Tibial nerve (tissue), 4 donors: Measurements from ENCODE around the gene NAMPT. TPM values are rescaled to one million over a fixed set of nuclear protein-coding genes. Genes with fewer than 3 reads are reported as not detected.

Source experiments
- DNase-seq, 2 donors: peaks; one replicate each; pipeline ENCODE4 v3.0.0-alpha.2; 2019; ENCODE audit warnings: low spot score in 2 of 2
- H3K27ac ChIP-seq, 4 donors: fragments of 200-600 bp; sonication (generic) in 3 of 4; one replicate each; pipeline ENCODE4 v1.5.1; 2017 to 2019; ENCODE audit warnings: mild to moderate bottlenecking in 1 of 4
- H3K27me3 ChIP-seq, 2 donors: fragments of 200-600 bp; sonication (generic) in 1 of 2; one replicate each; pipeline versions ENCODE4 v1.5.1 to v1.6.0; 2017 to 2019
- H3K36me3 ChIP-seq, 3 donors: fragments of 200-600 bp; sonication (generic); one replicate each; pipeline ENCODE4 v1.5.1; 2018 to 2019
- H3K4me1 ChIP-seq, 4 donors: fragments of 200-600 bp; sonication (generic) in 3 of 4; one replicate each; pipeline ENCODE4 v1.5.1; 2017 to 2019
- H3K4me3 ChIP-seq, 4 donors: fragments of 200-600 bp; sonication (generic) in 3 of 4; one replicate each; pipeline ENCODE4 v1.5.1; 2017 to 2019; ENCODE audit warnings: mild to moderate bottlenecking in 1 of 4, moderate library complexity in 1 of 4
- H3K9me3 ChIP-seq, 4 donors: fragments of 200-600 bp; sonication (generic) in 3 of 4; one replicate each; pipeline ENCODE4 v1.5.1; 2017 to 2019
- CTCF ChIP-seq, 5 experiments: fragments of 200-600 bp in 3 of 5; fragments of 450-650 bp in 2 of 5; sonication (generic) in 3 of 5; IDR thresholded peaks; one replicate each; pipeline ENCODE4 v1.5.1; 2016 to 2019; ENCODE audit warnings: antibody characterized with exemption in 5 of 5, mild to moderate bottlenecking in 3 of 5, moderate library complexity in 2 of 5
- EP300 ChIP-seq, 2 donors: sonication (generic); formaldehyde crosslinking; IDR thresholded peaks; one replicate each; pipeline ENCODE4 v1.6.1; 2017; ENCODE audit warnings: antibody characterized with exemption in 2 of 2, mild to moderate bottlenecking in 1 of 2
- POLR2A ChIP-seq, 2 donors: fragments of 450-650 bp; IDR thresholded peaks; one replicate each; pipeline ENCODE4 v1.6.1; 2017; ENCODE audit warnings: antibody characterized with exemption in 2 of 2, mild to moderate bottlenecking in 2 of 2, moderate library complexity in 2 of 2
- WGBS, 2 donors: methylation state at CpG; one replicate each; pipeline ENCODE4 v1.1.5; 2018; 5-methylcytosine and 5-hydroxymethylcytosine counted together
- total RNA-seq, 4 donors: library from RNA; depleted of rRNA; stranded (reverse); fragments of >200 nt; gene quantifications; one replicate each; pipeline ENCODE4 v1.1.0, GENCODE V29; 2016

Gene NAMPT
- total RNA-seq = 100 to 1,000 TPM in 1 of 4 donors, 10 to 100 TPM in 3; 69.1 to 270 (median 87.3) TPM

GRCh38 chr7:106284714-106285050 lies at the start of gene NAMPT:
NAMPT (minus strand) TSS chr7:106284983; CDS start chr7:106284884, 99 bp downstream.
- Histone ChIP-seq H3K27me3 (no peaks in the 10 kb centered on the region), H3K9me3 (no peaks in the 10 kb centered on the region), H3K36me3 (no peaks in the 10 kb centered on the region), H3K4me1 (peaks cover 0 to 48% (median 8%) of the 10 kb centered on the region in 4 donors), H3K27ac (peak within 1 kb of the TSS; percentile 98 to 99 (median 98)), H3K4me3 (peak within 1 kb of the TSS; percentile 70 to 92 (median 80))
- peak in 1 of 2 donors; percentile 88 for DNase-seq
- TF ChIP-seq EP300 (IDR thresholded peaks at IDR 0.05) (peak in 1 of 2 donors; percentile 94), CTCF (IDR thresholded peaks at IDR 0.05) (no peak), POLR2A (IDR thresholded peaks at IDR 0.05) (peak; percentile 91 to 93)
- WGBS, 2 donors = 1% methylated on average over 19 to 20 of the region's 32 CpGs

- H3K36me3 ChIP-seq = no peaks in the 10 kb centered on the region
- 72 to 80% methylated on average over 4 of the region's 4 CpGs for whole genome bisulfite sequencing, 2 donors
- no peak for DNase-seq
- H3K27ac ChIP-seq = no peak overlapping the region
- H3K4me3 ChIP-seq = no peak overlapping the region
- no peaks in the 10 kb centered on the region for H3K27me3 ChIP-seq
- no peak for TF ChIP-seq CTCF (IDR thresholded peaks at IDR 0.05)
- no peak for TF ChIP-seq POLR2A (IDR thresholded peaks at IDR 0.05)
- no peak for TF ChIP-seq EP300 (IDR thresholded peaks at IDR 0.05)
- H3K9me3 ChIP-seq = peaks cover 0 to 11% (median 2%) of the 10 kb centered on the region in 4 donors
- peaks cover 0 to 23% (median 0%) of the 10 kb centered on the region in 4 donors for H3K4me1 ChIP-seq
Measured at GRCh38 chr7:106332201-106332600, 47.4 kb upstream of the NAMPT start.

GRCh38 chr7:106331441-106332175 lies 46.8 kb upstream of the NAMPT start:
- no peaks in the 10 kb centered on the region for H3K36me3 ChIP-seq
- no peak overlapping the region for H3K4me3 ChIP-seq

GRCh38 chr7:106329971-106330733 lies 45.4 kb upstream of the NAMPT start:
- Histone ChIP-seq H3K4me1 (peaks cover 0 to 25% (median 2%) of the 10 kb centered on the region in 4 donors), H3K9me3 (no peaks in the 10 kb centered on the region), H3K4me3 (no peak overlapping the region), H3K27ac (peak overlapping the region in 2 of 4 donors; percentile 1 to 67), H3K27me3 (no peaks in the 10 kb centered on the region), H3K36me3 (no peaks in the 10 kb centered on the region)
- DNase-seq = no peak
- TF ChIP-seq CTCF (IDR thresholded peaks at IDR 0.05) = no peak
- no peak for TF ChIP-seq POLR2A (IDR thresholded peaks at IDR 0.05)
- TF ChIP-seq EP300 (IDR thresholded peaks at IDR 0.05) = no peak

More at GRCh38 chr7:106331441-106332175, 46.8 kb upstream of the NAMPT start:
- TF ChIP-seq CTCF (IDR thresholded peaks at IDR 0.05) = no peak
- no peak for TF ChIP-seq EP300 (IDR thresholded peaks at IDR 0.05)
- TF ChIP-seq POLR2A (IDR thresholded peaks at IDR 0.05) = no peak
- peaks cover 0 to 25% (median 2%) of the 10 kb centered on the region in 4 donors for H3K4me1 ChIP-seq
- no peaks in the 10 kb centered on the region for H3K27me3 ChIP-seq
- no peak overlapping the region for H3K27ac ChIP-seq
- H3K9me3 ChIP-seq = peaks cover 0 to 6% (median 0%) of the 10 kb centered on the region in 4 donors
- no peak for DNase-seq
- WGBS, 2 donors = 49 to 53% methylated on average over 3 of the region's 3 CpGs

GRCh38 chr7:106329408-106329807 lies 44.6 kb upstream of the NAMPT start:
- Histone ChIP-seq H3K27me3 (no peaks in the 10 kb centered on the region), H3K4me1 (peaks cover 0 to 25% (median 2%) of the 10 kb centered on the region in 4 donors), H3K36me3 (no peaks in the 10 kb centered on the region), H3K4me3 (no peak overlapping the region), H3K9me3 (no peaks in the 10 kb centered on the region), H3K27ac (no peak overlapping the region)
- no peak for DNase-seq
- WGBS, 2 donors = 0% methylated on average over 1 of the region's 1 CpG
- no peak for TF ChIP-seq CTCF (IDR thresholded peaks at IDR 0.05)
- no peak for TF ChIP-seq POLR2A (IDR thresholded peaks at IDR 0.05)
- no peak for TF ChIP-seq EP300 (IDR thresholded peaks at IDR 0.05)
